Ammon's horn (tissue), 1 donor: ENCODE measurements around the gene CTXN3.

Experiments
- DNase-seq: peaks from one replicate; pipeline ENCODE4 v3.0.0-alpha.2; 2016; ENCODE audit warnings: low spot score

Gene CTXN3

GRCh38 chr5:127649018-127649439 is at the start of gene CTXN3:
Gene CTXN3 (plus strand): TSS chr5:127649082. CDS start chr5:127657522, 8,440 bp downstream.
- DNase-seq: no peak

DNA sequence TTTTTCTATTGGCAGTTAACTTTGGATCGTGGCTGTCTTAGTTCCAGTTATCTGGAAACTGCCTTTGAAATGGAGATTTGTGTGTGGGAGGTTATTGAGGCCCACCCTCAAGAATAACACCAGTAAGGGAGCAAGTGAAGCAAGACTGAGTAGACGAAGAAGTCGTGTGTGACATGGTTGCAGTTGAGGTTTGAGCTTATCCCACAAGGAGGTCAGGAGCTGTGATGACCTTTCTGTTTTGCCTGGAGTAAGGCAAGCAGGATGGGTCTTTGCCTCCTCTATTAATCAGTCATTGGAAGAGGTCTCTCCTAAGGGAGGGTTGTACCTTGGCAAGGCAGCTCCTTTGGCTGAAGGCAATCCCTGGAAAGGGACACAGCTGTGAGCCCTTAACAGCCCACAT is 49.6 kb upstream of the CTXN3 start:
- DNase-seq: no peak

DNA sequence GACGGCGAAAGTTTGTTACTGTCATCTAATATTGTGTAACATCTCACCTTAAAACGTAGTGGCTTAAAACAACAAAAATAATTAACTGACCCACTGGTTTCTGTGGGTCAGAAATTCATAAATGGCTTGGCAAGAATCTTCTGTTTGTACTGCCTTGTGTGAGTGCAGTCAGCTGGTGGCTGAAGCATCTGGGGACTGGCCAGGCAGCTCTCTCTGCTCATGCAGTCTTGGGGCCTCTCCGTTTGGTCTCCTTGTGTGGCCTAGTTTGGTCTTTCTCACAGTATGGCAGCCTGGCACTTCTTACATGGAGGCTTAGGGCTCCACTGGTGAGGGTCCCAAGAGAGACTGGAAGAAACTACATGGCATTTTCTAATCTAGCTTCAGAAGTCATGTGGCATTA is 49.0 kb upstream of the CTXN3 start:
- DNase-seq: no peak

DNA sequence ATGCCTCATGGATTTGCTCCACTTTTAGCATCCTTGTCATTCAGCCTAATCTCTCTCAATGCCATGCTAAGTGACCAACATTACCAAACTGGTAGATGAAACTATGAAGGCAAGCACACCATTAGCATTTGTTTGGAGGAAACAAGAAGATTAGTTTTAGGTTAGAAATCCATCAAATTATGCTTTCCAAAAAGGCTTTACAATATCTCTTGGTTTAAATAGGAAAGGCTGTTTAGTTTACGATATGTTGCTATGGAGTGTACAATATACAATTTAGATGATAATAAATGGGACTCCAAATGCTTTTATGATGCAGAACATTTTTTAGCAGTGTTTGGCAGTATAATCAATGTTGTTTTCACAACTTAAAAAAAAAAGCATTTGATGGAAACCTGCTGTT is 47.8 kb upstream of the CTXN3 start:
- no peak for DNase-seq

DNA sequence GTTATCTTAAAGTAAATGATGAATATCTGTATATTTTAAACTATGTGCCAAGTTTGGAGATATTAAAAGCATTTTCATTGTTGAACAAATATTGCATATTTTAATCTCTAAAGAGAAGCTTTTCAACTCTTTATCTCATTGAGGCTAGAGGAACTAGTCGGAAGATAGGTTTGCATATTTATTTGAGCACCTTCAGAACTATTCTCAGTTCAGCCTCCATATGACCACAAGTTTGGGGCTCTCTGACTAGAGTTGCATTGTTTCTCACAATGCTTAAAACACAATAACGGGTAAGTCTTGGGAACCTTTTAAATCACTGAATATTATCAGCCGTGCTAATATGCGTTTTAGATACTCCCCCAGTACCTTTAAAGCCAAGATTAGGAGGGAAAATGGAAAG is 47.3 kb upstream of the CTXN3 start:
- DNase-seq: no peak

GRCh38 chr5:127602481-127602880 is 46.4 kb upstream of the CTXN3 start:
- DNase-seq: no peak

DNA sequence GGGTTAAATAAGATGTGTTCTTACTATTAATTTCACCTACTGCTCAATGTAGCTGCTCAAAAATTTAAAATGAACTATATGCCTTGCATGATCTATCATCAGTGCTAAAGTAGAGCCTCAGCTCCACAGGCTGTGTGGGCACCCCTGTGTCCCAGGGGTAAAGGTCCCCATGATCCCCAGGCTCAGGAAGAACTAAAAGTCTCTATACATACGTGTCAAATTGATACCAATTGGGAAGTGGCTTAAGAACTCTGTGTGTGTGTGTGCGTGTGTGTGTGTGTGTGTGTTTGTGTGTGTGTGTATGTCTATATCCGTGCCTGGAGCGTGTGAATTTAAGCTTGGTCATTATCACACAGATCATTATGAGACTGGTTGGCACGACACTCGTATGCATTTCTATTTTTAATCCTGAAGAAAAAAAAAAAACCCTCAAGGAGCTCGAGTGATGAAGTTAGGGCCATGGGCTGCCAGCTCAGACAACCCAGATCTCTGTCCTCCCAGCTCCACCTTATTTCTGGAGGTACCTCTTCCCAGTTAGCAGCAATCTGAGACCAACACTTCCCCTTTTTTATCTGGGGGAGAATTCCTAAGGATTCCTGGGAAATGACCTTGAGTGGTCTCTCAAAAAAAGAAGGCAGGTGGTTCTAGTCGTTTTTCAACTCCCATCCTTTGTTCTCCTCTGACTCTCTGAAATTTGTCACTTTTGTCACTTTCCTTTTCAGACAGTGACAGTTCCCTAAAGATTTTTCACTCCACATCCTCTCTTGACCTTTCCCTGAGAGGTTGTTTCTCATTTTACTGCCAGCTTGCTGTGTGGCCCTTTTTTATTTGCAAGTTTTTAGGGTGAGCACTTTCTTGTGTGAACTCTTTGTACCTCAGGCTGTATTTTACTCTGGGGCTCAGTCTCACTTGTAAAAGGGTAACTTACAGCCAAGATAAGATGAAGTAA is 45.7 kb upstream of the CTXN3 start:
- no peak for DNase-seq

- DNase-seq: no peak
Observed at GRCh38 chr5:127608077-127608660, 40.7 kb upstream of the CTXN3 start.

- DNase-seq: no peak
Observed at GRCh38 chr5:127609011-127609410, 39.9 kb upstream of the CTXN3 start.

- DNase-seq: no peak
Observed at GRCh38 chr5:127609957-127610356, 38.9 kb upstream of the CTXN3 start.

GRCh38 chr5:127612441-127613141 is 36.3 kb upstream of the CTXN3 start:
- DNase-seq: no peak

- DNase-seq: no peak
Observed at GRCh38 chr5:127615916-127616315, 33.0 kb upstream of the CTXN3 start.

DNA sequence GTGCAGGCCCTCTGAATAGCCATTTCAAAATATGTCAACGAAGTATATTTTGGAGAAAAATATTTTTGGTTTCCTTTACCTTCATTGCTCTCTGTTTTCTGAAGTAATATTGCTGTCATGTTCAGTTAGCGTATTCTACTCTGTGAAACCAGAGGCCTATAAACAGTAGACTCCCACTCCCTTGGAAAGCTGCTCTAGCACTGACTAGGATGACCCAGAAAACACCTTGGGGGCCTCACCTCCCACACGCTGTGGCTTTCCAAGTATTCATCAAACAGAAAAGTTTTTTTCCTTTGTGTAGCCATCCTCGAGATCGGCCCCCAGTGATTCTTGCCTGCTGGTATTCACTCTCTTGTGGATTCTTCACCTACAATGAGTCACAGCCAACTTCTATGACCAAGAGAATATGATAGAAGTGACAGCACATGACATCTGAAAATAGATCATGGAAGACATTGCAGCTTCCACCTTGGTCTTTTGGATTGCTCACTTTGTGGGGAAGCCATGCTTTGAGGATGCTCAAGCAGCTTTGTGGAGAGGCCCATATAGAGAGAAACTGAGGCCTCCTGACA is 28.9 kb upstream of the CTXN3 start:
- no peak for DNase-seq

GRCh38 chr5:127621601-127622325 is 27.1 kb upstream of the CTXN3 start:
- no peak for DNase-seq

GRCh38 chr5:127634007-127634406 is 14.9 kb upstream of the CTXN3 start:
- no peak for DNase-seq

GRCh38 chr5:127639828-127640227 is 9.1 kb upstream of the CTXN3 start:
- DNase-seq: no peak

GRCh38 chr5:127642949-127643348 is 5.9 kb upstream of the CTXN3 start:
- no peak for DNase-seq

GRCh38 chr5:127643607-127644006 is 5.3 kb upstream of the CTXN3 start:
- DNase-seq: no peak

DNA sequence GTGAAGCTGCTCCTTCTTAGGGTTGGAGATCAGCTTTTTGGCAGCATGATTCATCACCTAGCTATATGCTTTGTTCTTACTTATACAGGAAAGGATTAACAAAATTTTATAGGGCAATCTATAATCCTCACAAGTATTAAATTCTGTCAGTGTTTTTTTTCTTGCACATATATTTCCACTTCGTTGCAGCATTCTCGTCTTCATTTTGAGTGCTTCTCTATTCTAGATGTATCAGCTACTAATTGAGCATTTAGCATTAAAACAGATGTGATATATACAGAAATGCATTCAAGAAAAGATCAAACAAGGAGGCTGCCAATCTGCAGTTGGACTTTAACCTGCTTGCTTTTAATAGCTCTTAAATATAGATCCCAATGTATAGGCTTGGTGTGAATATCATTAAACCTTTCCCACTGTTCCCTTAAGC is 3.6 kb upstream of the CTXN3 start:
- no peak for DNase-seq

DNA sequence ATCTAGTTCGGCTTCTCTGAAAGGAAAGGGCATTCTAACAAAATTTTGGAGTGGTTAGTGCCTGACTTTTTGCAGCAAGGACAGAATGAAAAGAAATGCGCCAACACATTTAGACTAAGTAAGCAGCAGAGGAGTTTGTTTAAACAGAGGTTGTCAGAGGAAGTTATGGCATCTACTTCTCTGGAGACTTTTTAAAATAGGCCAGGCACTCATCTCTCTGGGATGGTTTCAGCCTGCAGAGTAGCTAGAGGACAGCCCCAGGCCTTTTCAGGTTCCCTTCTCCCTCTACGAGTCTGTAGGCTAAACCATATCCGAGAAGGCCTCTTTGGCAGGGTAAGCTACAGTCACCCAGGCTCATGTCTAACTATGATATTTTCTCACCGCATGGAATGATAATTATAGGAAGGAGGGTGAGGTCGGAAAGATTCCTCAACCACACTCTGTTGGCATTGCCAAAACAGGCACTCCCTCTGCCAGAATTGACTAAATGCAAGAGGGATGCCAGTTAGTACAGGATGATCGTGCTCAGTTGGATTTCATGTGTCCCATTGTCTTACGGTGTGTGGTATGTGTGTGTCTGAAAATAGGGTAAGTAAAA is 1.4 kb upstream of the CTXN3 start:
- no peak for DNase-seq

DNA sequence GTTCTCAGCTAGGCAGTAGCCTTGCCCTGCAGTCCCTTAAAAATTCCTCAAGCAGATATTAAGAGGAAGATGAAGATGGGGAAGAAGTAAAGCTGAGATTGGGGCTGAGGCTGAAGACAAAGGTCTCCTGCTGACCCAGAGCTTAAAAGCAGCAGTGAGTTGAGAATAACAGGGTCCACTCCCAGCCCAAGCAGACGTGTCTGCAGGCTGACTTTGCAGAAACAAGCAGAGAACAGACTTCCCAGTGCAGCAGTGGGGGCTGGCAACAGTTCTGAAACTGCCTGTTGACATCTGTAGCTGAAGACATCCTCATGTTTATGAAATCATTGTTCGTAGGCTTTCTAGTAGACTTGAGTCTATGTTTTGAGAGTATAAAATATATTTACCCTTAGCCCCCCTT is 1.1 kb downstream of the CTXN3 start:
- DNase-seq: peak; percentile 38
